ENCODE data around the gene TSPAN9.

The TSPAN9 gene

GRCh38 chr12:3089588-3089987, 12.4 kb downstream of the TSPAN9 start:
- H3K79me2 ChIP-seq (ENCODE audit: insufficient read depth, low read length), result no peaks in the 10 kb centered on the region
- no peak overlapping the region for H3K4me2 ChIP-seq (ENCODE audit: low read length)
- H3K27me3 ChIP-seq (ENCODE audit: insufficient read depth, low read length), result peaks cover 7% of the 10 kb centered on the region; the same call in 1 of the 2 replicates
- no peaks in the 10 kb centered on the region for H3K9me2 ChIP-seq (ENCODE audit: low read depth, low read length)
- H3K4me1 ChIP-seq (ENCODE audit: insufficient read depth, low read length, severe bottlenecking), result no peaks in the 10 kb centered on the region
- TF ChIP-seq EZH2 (IDR thresholded peaks at IDR 0.05; ENCODE audit: borderline replicate concordance, low read length) (no peak), CTCF (IDR thresholded peaks at IDR 0.05; ENCODE audit: low read length) (no peak)
- H3K36me3 ChIP-seq (ENCODE audit: insufficient read depth, low read length), result no peaks in the 10 kb centered on the region
- no peak overlapping the region for H3K4me3 ChIP-seq (ENCODE audit: low read depth, low read length, poor library complexity, severe bottlenecking)
- no peak overlapping the region for H2AFZ ChIP-seq (ENCODE audit: low read length)
- H3K9me3 ChIP-seq (ENCODE audit: low read length), result no peaks in the 10 kb centered on the region
- H3F3A ChIP-seq (ENCODE audit: insufficient read depth, low read length), result no peaks in the 10 kb centered on the region
- H3K27ac ChIP-seq (ENCODE audit: low read depth, low read length, poor library complexity, severe bottlenecking), result no peak overlapping the region
- no peaks in the 10 kb centered on the region for H4K20me1 ChIP-seq (ENCODE audit: insufficient read depth, low read length)
- H3K9ac ChIP-seq (ENCODE audit: low read length), result no peak overlapping the region

GRCh38 chr12:3090240-3091037, 13.3 kb downstream of the TSPAN9 start:
- H2AFZ ChIP-seq (ENCODE audit: low read length), result no peak overlapping the region
- no peak overlapping the region for H3K9ac ChIP-seq (ENCODE audit: low read length)
- no peaks in the 10 kb centered on the region for H3K36me3 ChIP-seq (ENCODE audit: insufficient read depth, low read length)
- H3K27ac ChIP-seq (ENCODE audit: low read depth, low read length, poor library complexity, severe bottlenecking), result no peak overlapping the region
- H3K9me2 ChIP-seq (ENCODE audit: low read depth, low read length), result no peaks in the 10 kb centered on the region
- H4K20me1 ChIP-seq (ENCODE audit: insufficient read depth, low read length), result no peaks in the 10 kb centered on the region
- no peak overlapping the region for H3K4me3 ChIP-seq (ENCODE audit: low read depth, low read length, poor library complexity, severe bottlenecking)
- no peaks in the 10 kb centered on the region for H3K79me2 ChIP-seq (ENCODE audit: insufficient read depth, low read length)
- no peak for TF ChIP-seq EZH2 (IDR thresholded peaks at IDR 0.05; ENCODE audit: borderline replicate concordance, low read length)
- H3K9me3 ChIP-seq (ENCODE audit: low read length), result no peaks in the 10 kb centered on the region
- no peak overlapping the region for H3K4me2 ChIP-seq (ENCODE audit: low read length)
- H3K27me3 ChIP-seq (ENCODE audit: insufficient read depth, low read length), result peaks cover 6% of the 10 kb centered on the region; the same call in 1 of the 2 replicates
- no peaks in the 10 kb centered on the region for H3F3A ChIP-seq (ENCODE audit: insufficient read depth, low read length)
- H3K4me1 ChIP-seq (ENCODE audit: insufficient read depth, low read length, severe bottlenecking), result no peaks in the 10 kb centered on the region

- no peak for TF ChIP-seq CTCF (IDR thresholded peaks at IDR 0.05; ENCODE audit: low read length)
- no peak for TF ChIP-seq EZH2 (IDR thresholded peaks at IDR 0.05; ENCODE audit: borderline replicate concordance, low read length)
- Histone ChIP-seq H3K9me3 (ENCODE audit: low read length) (no peaks in the 10 kb centered on the region), H3K4me1 (ENCODE audit: insufficient read depth, low read length, severe bottlenecking) (no peaks in the 10 kb centered on the region), H3K27ac (ENCODE audit: low read depth, low read length, poor library complexity, severe bottlenecking) (no peak overlapping the region), H2AFZ (ENCODE audit: low read length) (no peak overlapping the region), H3K9me2 (ENCODE audit: low read depth, low read length) (no peaks in the 10 kb centered on the region), H3K27me3 (ENCODE audit: insufficient read depth, low read length) (peaks cover under 1% of the 10 kb centered on the region; the same call in 1 of the 2 replicates), H3K79me2 (ENCODE audit: insufficient read depth, low read length) (no peaks in the 10 kb centered on the region), H3K9ac (ENCODE audit: low read length) (no peak overlapping the region), H3K4me3 (ENCODE audit: low read depth, low read length, poor library complexity, severe bottlenecking) (no peak overlapping the region), H3K4me2 (ENCODE audit: low read length) (no peak overlapping the region), H3F3A (ENCODE audit: insufficient read depth, low read length) (no peaks in the 10 kb centered on the region), H4K20me1 (ENCODE audit: insufficient read depth, low read length) (no peaks in the 10 kb centered on the region), H3K36me3 (ENCODE audit: insufficient read depth, low read length) (no peaks in the 10 kb centered on the region)
Observed at GRCh38 chr12:3091038-3091319, 13.8 kb downstream of the TSPAN9 start.

Measured in OCI-LY1 (cell line).